ENCODE results near the gene ZNF26. TPM values are rescaled to one million over a fixed set of nuclear protein-coding genes. Genes with fewer than 3 reads are reported as not detected.

Gene ZNF26
- total RNA-seq, 1 donor from 2014 or later = 24.9 TPM

- Mint-ChIP-seq H3K36me3 (ENCODE audit: low read depth) (peaks cover 37% of the 10 kb centered on the region), H3K4me1 (peaks cover 14% of the 10 kb centered on the region), H3K27me3 (no peaks in the 10 kb centered on the region), H3K27ac (no peak overlapping the region), H3K4me3 (no peak overlapping the region), H3K9me3 (peaks cover 6% of the 10 kb centered on the region)
- ATAC-seq (ENCODE audit: low read depth) (no peak), DNase-seq (no peak)
- intact Hi-C loops (cut with micrococcal nuclease) = no loop called here
- ChIA-PET CTCF (no interaction called here), POLR2A (no interaction called here)
- no peak for TF ChIP-seq CTCF (IDR thresholded peaks at IDR 0.05)
These were observed 36.0 kb upstream of the ZNF26 start for GRCh38 chr12:132949936-132950837.

GRCh38 chr12:132950844-132951535 is 35.2 kb upstream of the ZNF26 start:
- DNase-seq (no peak), ATAC-seq (ENCODE audit: low read depth) (no peak)
- intact Hi-C loops (cut with micrococcal nuclease) = no loop called here
- Mint-ChIP-seq H3K4me1 (peaks cover 19% of the 10 kb centered on the region), H3K27me3 (no peaks in the 10 kb centered on the region), H3K27ac (no peak overlapping the region), H3K9me3 (peaks cover 2% of the 10 kb centered on the region), H3K4me3 (no peak overlapping the region), H3K36me3 (ENCODE audit: low read depth) (peaks cover 33% of the 10 kb centered on the region)
- ChIA-PET CTCF (no interaction called here), POLR2A (no interaction called here)
- no peak for TF ChIP-seq CTCF (IDR thresholded peaks at IDR 0.05)

GRCh38 chr12:132951649-132952048 is 34.5 kb upstream of the ZNF26 start:
- Mint-ChIP-seq H3K4me3 (no peak overlapping the region), H3K4me1 (peaks cover 24% of the 10 kb centered on the region), H3K9me3 (no peaks in the 10 kb centered on the region), H3K27ac (no peak overlapping the region), H3K27me3 (no peaks in the 10 kb centered on the region), H3K36me3 (ENCODE audit: low read depth) (peaks cover 34% of the 10 kb centered on the region)
- ATAC-seq (ENCODE audit: low read depth) (no peak), DNase-seq (no peak)
- ChIA-PET CTCF (no interaction called here), POLR2A (no interaction called here)
- intact Hi-C loops (cut with micrococcal nuclease) = no loop called here
- no peak for TF ChIP-seq CTCF (IDR thresholded peaks at IDR 0.05)

GRCh38 chr12:132952371-132953162 is 33.6 kb upstream of the ZNF26 start:
- no peak for TF ChIP-seq CTCF (IDR thresholded peaks at IDR 0.05)
- Mint-ChIP-seq H3K27me3 (no peaks in the 10 kb centered on the region), H3K27ac (no peak overlapping the region), H3K36me3 (ENCODE audit: low read depth) (peaks cover 31% of the 10 kb centered on the region), H3K4me1 (peaks cover 32% of the 10 kb centered on the region), H3K4me3 (no peak overlapping the region), H3K9me3 (no peaks in the 10 kb centered on the region)
- DNase-seq (no peak), ATAC-seq (ENCODE audit: low read depth) (no peak)
- intact Hi-C loops (cut with micrococcal nuclease) = no loop called here
- ChIA-PET CTCF (no interaction called here), POLR2A (no interaction called here)

- DNase-seq = no peak
- no peak for ATAC-seq (ENCODE audit: low read depth)
- no peak overlapping the region for H3K27ac Mint-ChIP-seq
- ChIA-PET CTCF (no interaction called here), POLR2A (no interaction called here)
- peaks cover 32% of the 10 kb centered on the region for H3K4me1 Mint-ChIP-seq
- peaks cover 27% of the 10 kb centered on the region for H3K36me3 Mint-ChIP-seq (ENCODE audit: low read depth)
- no peaks in the 10 kb centered on the region for H3K9me3 Mint-ChIP-seq
- TF ChIP-seq CTCF (IDR thresholded peaks at IDR 0.05) = no peak
- intact Hi-C loops (cut with micrococcal nuclease) = no loop called here
- no peak overlapping the region for H3K4me3 Mint-ChIP-seq
- no peaks in the 10 kb centered on the region for H3K27me3 Mint-ChIP-seq
These were observed 33.1 kb upstream of the ZNF26 start for GRCh38 chr12:132953163-132953425.

All from activated B cell treated with CpG ODN at 0.5 μM for 24 hours (primary cell).